ENCODE measurements around the gene THNSL1. TPM values are rescaled to one million over a fixed set of nuclear protein-coding genes. Genes with fewer than 3 reads are reported as not detected.

Gene THNSL1
- polyA plus RNA-seq, 1 of the 3 experiments (the other 2 are of a cell fraction), result 1.3 TPM

GRCh38 chr10:25072786-25073185 lies 56.4 kb downstream of the THNSL1 start:
- no peaks in the 10 kb centered on the region for H3K27me3 ChIP-seq (ENCODE audit: insufficient read depth)
- H3K9me2 ChIP-seq, result no peaks in the 10 kb centered on the region
- H3K4me3 ChIP-seq (ENCODE audit: low read depth in 2 of 2, low read length in 1 of 2), result no peak overlapping the region
- H3K4me2 ChIP-seq, result no peak overlapping the region
- no peaks in the 10 kb centered on the region for H3K36me3 ChIP-seq (replicated peaks in 1 of 2; ENCODE audit: control insufficient read depth in 1 of 2, insufficient read depth in 2 of 2, low read length in 1 of 2)
- H3K9ac ChIP-seq, result no peak overlapping the region
- CTCF ChIA-PET, result interaction anchor here (1.0 to 4.6 kb wide), 4 partner anchors 9 to 437 kb away, joined by 3 to 30 read pairs (median 5); no protein-coding TSS in a partner anchor
- TF ChIP-seq FOXJ3 (CRISPR knock-in tag; IDR thresholded peaks at IDR 0.05), result no peak
- TF ChIP-seq FOXM1 (IDR thresholded peaks at IDR 0.05; ENCODE audit: low read depth), result no peak
- no peak for TF ChIP-seq EP300 (IDR thresholded peaks at IDR 0.05; ENCODE audit: borderline replicate concordance in 1 of 2, low read depth in 1 of 2, low read length in 1 of 2)
- no peak for TF ChIP-seq MXI1 (IDR thresholded peaks at IDR 0.05; ENCODE audit: low read depth, low read length)
- TF ChIP-seq GATA2 (CRISPR knock-in tag; IDR thresholded peaks at IDR 0.05), result no peak
- TF ChIP-seq, protein P1, sequence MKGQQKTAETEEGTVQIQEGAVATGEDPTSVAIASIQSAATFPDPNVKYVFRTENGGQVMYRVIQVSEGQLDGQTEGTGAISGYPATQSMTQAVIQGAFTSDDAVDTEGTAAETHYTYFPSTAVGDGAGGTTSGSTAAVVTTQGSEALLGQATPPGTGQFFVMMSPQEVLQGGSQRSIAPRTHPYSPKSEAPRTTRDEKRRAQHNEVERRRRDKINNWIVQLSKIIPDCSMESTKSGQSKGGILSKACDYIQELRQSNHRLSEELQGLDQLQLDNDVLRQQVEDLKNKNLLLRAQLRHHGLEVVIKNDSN (IDR thresholded peaks at IDR 0.05; ENCODE audit: borderline replicate concordance, low read depth), result no peak
- no peak for TF ChIP-seq YY1 (IDR thresholded peaks at IDR 0.05; ENCODE audit: low read depth)
- no peak for TF ChIP-seq IRF3 (IDR thresholded peaks at IDR 0.05; ENCODE audit: low read depth, low read length)
- TF ChIP-seq CHD2 (IDR thresholded peaks at IDR 0.05; ENCODE audit: low read length, partially characterized antibody), result no peak
- TF ChIP-seq RXRA (IDR thresholded peaks at IDR 0.05; ENCODE audit: borderline replicate concordance, low read depth), result no peak
- no peak for TF ChIP-seq RFX5 (IDR thresholded peaks at IDR 0.05; ENCODE audit: low read length)
- no peak for TF ChIP-seq ZBTB33 (IDR thresholded peaks at IDR 0.05; ENCODE audit: borderline replicate concordance, low read depth)
- TF ChIP-seq FOSL2 (IDR thresholded peaks at IDR 0.05; ENCODE audit: borderline replicate concordance, low read depth), result no peak
- TF ChIP-seq GABPA (IDR thresholded peaks at IDR 0.05; ENCODE audit: low read depth), result no peak
- no peak for TF ChIP-seq RCOR1 (IDR thresholded peaks at IDR 0.05; ENCODE audit: low read length)
- TF ChIP-seq, protein P2, sequence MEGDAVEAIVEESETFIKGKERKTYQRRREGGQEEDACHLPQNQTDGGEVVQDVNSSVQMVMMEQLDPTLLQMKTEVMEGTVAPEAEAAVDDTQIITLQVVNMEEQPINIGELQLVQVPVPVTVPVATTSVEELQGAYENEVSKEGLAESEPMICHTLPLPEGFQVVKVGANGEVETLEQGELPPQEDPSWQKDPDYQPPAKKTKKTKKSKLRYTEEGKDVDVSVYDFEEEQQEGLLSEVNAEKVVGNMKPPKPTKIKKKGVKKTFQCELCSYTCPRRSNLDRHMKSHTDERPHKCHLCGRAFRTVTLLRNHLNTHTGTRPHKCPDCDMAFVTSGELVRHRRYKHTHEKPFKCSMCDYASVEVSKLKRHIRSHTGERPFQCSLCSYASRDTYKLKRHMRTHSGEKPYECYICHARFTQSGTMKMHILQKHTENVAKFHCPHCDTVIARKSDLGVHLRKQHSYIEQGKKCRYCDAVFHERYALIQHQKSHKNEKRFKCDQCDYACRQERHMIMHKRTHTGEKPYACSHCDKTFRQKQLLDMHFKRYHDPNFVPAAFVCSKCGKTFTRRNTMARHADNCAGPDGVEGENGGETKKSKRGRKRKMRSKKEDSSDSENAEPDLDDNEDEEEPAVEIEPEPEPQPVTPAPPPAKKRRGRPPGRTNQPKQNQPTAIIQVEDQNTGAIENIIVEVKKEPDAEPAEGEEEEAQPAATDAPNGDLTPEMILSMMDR (IDR thresholded peaks at IDR 0.05), result no peak
- no peak for TF ChIP-seq NFIC (IDR thresholded peaks at IDR 0.05; ENCODE audit: borderline replicate concordance)
- TF ChIP-seq POLR2AphosphoS5 (IDR thresholded peaks at IDR 0.05; ENCODE audit: low read depth, low read length), result no peak
- TF ChIP-seq EZH2phosphoT487 (IDR thresholded peaks at IDR 0.05; ENCODE audit: borderline replicate concordance, low read depth), result no peak
- no peak for TF ChIP-seq NRF1 (IDR thresholded peaks at IDR 0.05; ENCODE audit: low read depth, low read length)
- H3K9me3 ChIP-seq, result no peaks in the 10 kb centered on the region
- H3K4me1 ChIP-seq (ENCODE audit: control insufficient read depth in 1 of 2, insufficient read depth in 2 of 2, low read depth in 1 of 2, low read length in 1 of 2), result peaks cover 0 to 3% of the 10 kb centered on the region in 2 experiments; a peak in 1 of 4 replicates
- H3K79me2 ChIP-seq (ENCODE audit: insufficient read depth), result no peaks in the 10 kb centered on the region
- H4K20me1 ChIP-seq (ENCODE audit: insufficient read depth), result no peaks in the 10 kb centered on the region
- no peak for DNase-seq
- no peaks in the 10 kb centered on the region for H3F3A ChIP-seq (replicated peaks; ENCODE audit: insufficient read depth)
- no peak overlapping the region for H2AFZ ChIP-seq (ENCODE audit: low read depth)
- H3K27ac ChIP-seq (ENCODE audit: low read depth in 2 of 2, low read length in 1 of 2), result no peak overlapping the region
- POLR2A ChIA-PET, result no interaction called here
- 38% methylated on average over 2 of the region's 2 CpGs for WGBS (ENCODE audit: low lambda C conversion rate)

All from SK-N-SH (cell line).